KMS-11 (cell line): ENCODE measurements around the gene GOT2.

ENCODE experiments used
- H2AFZ ChIP-seq: fragments of 200-600 bp; sonication (generic); 2 replicates; pipeline ENCODE4 v1.6.1; 2016; ENCODE audit warnings: antibody characterized with exemption, mixed run types, low read depth
- H3K27ac ChIP-seq: fragments of 200-600 bp; sonication (generic); 2 replicates; pipeline ENCODE4 v1.6.1; 2016; ENCODE audit warnings: mild to moderate bottlenecking, mixed run types
- H3K27me3 ChIP-seq: fragments of 200-600 bp; sonication (generic); 2 replicates; pipeline ENCODE4 v1.6.1; 2017; ENCODE audit warnings: mild to moderate bottlenecking, low read depth, mixed run types, moderate library complexity; ENCODE audit not compliant: insufficient read depth
- H3K36me3 ChIP-seq: fragments of 200-600 bp; sonication (generic); 2 replicates; pipeline ENCODE4 v1.6.1; 2017; ENCODE audit warnings: mild to moderate bottlenecking, mixed run types; ENCODE audit not compliant: insufficient read depth
- H3K4me1 ChIP-seq: fragments of 200-600 bp; sonication (generic); 2 replicates; pipeline ENCODE4 v1.6.1; 2016; ENCODE audit warnings: mild to moderate bottlenecking, low read depth, mixed run types; ENCODE audit not compliant: poor library complexity, severe bottlenecking
- H3K4me2 ChIP-seq: fragments of 200-600 bp; sonication (generic); 2 replicates; pipeline ENCODE4 v1.7.0; 2016; ENCODE audit warnings: mild to moderate bottlenecking, mixed run types
- H3K4me3 ChIP-seq: fragments of 200-600 bp; sonication (generic); IDR thresholded peaks from 2 replicates; pipeline ENCODE4 v1.6.1; 2017; ENCODE audit warnings: low read depth, low read length, mixed read lengths; ENCODE audit not compliant: insufficient read depth
- H3K79me2 ChIP-seq: fragments of 200-600 bp; sonication (generic); 2 replicates; pipeline ENCODE4 v1.6.1; 2016; ENCODE audit warnings: low read depth, mixed run types; ENCODE audit not compliant: insufficient read depth
- H3K9ac ChIP-seq: fragments of 200-600 bp; sonication (generic); 2 replicates; pipeline ENCODE4 v1.6.1; 2016; ENCODE audit warnings: mild to moderate bottlenecking, mixed run types
- H4K20me1 ChIP-seq: fragments of 200-600 bp; sonication (generic); 2 replicates; pipeline ENCODE4 v1.6.1; 2016; ENCODE audit warnings: mild to moderate bottlenecking, mixed run types; ENCODE audit not compliant: insufficient read depth
- TF ChIP-seq, protein P1 (sequence below): fragments of 200-600 bp; sonication (generic); conservative IDR thresholded peaks from 2 replicates; pipeline ENCODE4 v1.6.1; 2017; ENCODE audit warnings: low read depth, mild to moderate bottlenecking, antibody characterized with exemption, low read length, moderate library complexity, mixed read lengths

Gene GOT2

DNA sequence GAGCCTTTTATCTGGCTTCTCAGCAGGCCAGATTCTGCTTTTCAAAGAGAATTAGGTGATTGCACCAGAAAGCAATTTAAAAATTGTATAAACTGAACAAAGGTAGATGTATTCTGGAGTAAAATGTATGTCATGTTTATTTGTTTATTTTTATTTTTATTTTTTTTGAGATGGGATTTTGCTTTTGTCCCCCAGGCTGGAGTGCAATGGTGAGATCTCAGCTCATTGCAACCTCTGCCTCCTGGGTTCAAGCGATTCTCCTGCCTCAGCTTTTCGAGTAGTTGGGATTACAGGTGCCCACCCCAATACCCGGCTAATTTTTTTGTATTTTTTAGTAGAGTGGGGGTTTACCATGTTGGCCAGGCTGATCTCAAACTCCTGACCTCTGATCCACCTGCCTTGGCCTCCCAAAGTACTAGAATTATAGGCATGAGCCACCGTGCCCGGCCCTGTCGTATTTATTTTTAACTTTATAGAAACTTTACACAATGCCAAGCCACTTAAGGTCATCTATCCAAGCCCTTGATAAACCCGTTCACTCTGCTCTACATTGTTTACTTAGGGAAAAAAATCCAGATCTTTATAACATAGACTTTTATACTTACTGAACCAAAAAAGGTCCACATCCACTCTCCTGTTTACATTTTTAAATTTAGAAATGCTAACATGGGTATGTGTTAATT lies 22.7 kb upstream of the GOT2 start:
- TF ChIP-seq, protein P1, sequence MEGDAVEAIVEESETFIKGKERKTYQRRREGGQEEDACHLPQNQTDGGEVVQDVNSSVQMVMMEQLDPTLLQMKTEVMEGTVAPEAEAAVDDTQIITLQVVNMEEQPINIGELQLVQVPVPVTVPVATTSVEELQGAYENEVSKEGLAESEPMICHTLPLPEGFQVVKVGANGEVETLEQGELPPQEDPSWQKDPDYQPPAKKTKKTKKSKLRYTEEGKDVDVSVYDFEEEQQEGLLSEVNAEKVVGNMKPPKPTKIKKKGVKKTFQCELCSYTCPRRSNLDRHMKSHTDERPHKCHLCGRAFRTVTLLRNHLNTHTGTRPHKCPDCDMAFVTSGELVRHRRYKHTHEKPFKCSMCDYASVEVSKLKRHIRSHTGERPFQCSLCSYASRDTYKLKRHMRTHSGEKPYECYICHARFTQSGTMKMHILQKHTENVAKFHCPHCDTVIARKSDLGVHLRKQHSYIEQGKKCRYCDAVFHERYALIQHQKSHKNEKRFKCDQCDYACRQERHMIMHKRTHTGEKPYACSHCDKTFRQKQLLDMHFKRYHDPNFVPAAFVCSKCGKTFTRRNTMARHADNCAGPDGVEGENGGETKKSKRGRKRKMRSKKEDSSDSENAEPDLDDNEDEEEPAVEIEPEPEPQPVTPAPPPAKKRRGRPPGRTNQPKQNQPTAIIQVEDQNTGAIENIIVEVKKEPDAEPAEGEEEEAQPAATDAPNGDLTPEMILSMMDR, result no peak
- H3K9ac ChIP-seq, result no peak overlapping the region
- H3K4me2 ChIP-seq, result no peak overlapping the region
- H2AFZ ChIP-seq, result no peak overlapping the region
- no peak overlapping the region for H3K27ac ChIP-seq
- no peaks in the 10 kb centered on the region for H3K4me1 ChIP-seq
- H3K27me3 ChIP-seq, result no peaks in the 10 kb centered on the region
- no peaks in the 10 kb centered on the region for H3K79me2 ChIP-seq
- H4K20me1 ChIP-seq, result no peaks in the 10 kb centered on the region
- no peaks in the 10 kb centered on the region for H3K36me3 ChIP-seq
- H3K4me3 ChIP-seq, result no peak overlapping the region

DNA sequence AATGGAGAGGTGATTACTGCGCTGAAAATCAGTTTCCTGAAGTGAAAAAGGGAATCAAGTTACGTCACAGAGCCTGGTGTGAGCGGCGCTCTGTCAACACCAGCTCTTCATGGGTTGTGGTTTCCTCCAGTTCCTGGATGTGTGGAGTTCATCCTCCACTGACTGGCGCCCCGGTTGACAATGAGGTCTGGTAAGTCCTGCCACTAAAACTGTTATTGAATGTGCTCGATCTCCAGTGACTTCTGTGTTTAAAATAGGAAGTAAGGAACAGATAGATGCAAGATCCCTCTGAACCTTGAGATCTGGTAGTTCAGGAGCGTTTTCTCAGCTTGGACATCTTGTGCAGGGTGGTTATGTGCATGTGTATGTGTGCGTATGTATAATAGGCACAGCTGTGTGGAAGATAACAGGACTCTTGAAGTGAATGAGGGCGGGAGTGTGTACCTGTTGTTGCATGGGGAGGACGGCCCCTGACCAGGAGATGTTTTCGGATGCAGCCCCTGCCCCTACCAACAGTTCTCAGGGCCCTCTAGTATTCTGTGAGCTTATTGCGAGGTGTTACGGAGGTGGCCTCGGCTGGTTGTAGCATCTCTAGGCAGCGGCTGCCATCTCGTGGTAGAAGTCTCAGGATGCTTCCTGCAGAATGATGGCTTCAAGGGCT lies 22.0 kb upstream of the GOT2 start:
- no peaks in the 10 kb centered on the region for H3K36me3 ChIP-seq
- TF ChIP-seq, protein P1, result no peak
- H3K4me2 ChIP-seq, result no peak overlapping the region
- no peaks in the 10 kb centered on the region for H3K27me3 ChIP-seq
- no peak overlapping the region for H3K27ac ChIP-seq
- no peak overlapping the region for H2AFZ ChIP-seq
- H3K9ac ChIP-seq, result no peak overlapping the region
- H3K79me2 ChIP-seq, result no peaks in the 10 kb centered on the region
- no peaks in the 10 kb centered on the region for H3K4me1 ChIP-seq
- no peaks in the 10 kb centered on the region for H4K20me1 ChIP-seq
- no peak overlapping the region for H3K4me3 ChIP-seq

DNA sequence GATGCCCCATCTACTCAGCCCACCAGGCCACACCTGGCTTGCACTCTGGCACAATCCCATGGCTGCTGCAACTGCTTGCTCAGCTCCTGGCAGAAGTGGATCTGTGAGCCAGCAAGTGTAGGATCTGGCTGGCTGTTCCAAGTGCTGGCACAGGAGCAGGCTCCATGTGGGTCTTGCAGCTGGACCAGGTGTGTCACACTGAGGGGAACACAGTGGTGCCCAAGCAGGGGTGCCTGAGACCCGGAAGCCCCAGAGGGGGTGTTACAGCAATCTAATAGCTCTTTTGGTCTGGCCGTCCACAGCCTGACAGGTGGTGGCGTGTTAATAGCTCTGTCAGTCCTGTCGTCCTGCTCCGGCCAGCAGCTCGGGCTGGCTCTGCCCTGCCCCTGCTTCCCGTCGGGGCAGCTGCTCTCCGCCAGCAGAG lies 19.6 kb upstream of the GOT2 start:
- H3K27ac ChIP-seq, result no peak overlapping the region
- no peak overlapping the region for H3K9ac ChIP-seq
- no peak overlapping the region for H3K4me2 ChIP-seq
- no peaks in the 10 kb centered on the region for H4K20me1 ChIP-seq
- H3K79me2 ChIP-seq, result no peaks in the 10 kb centered on the region
- H3K4me1 ChIP-seq, result no peaks in the 10 kb centered on the region
- no peaks in the 10 kb centered on the region for H3K27me3 ChIP-seq
- H2AFZ ChIP-seq, result no peak overlapping the region
- H3K4me3 ChIP-seq, result no peak overlapping the region
- no peaks in the 10 kb centered on the region for H3K36me3 ChIP-seq
- TF ChIP-seq, protein P1, result no peak

DNA sequence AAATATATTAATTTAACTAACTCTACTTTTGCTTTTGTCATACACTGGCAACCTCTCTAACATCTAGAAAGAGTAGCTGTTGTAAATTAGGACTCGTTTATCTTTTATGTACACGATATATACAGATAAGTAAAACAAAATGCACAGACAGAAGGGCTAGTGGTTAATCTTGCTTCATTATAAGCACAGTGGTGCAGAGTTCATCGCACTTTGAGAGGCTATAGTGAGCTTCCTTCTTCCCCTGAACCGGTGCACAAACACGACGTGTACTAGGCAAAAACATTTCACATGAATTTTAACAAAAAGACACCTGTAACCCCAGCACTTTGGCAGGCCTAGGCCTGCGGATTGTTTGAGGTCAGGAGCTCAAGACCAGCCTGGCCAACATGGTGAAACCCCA lies 10.4 kb upstream of the GOT2 start:
- Histone ChIP-seq H4K20me1 (no peaks in the 10 kb centered on the region), H3K4me3 (no peak overlapping the region), H3K4me2 (no peak overlapping the region), H3K36me3 (no peaks in the 10 kb centered on the region), H3K27me3 (no peaks in the 10 kb centered on the region), H3K79me2 (no peaks in the 10 kb centered on the region), H3K4me1 (no peaks in the 10 kb centered on the region), H2AFZ (no peak overlapping the region), H3K9ac (no peak overlapping the region), H3K27ac (no peak overlapping the region)
- TF ChIP-seq, protein P1, result no peak
